ENCODE results near the gene STAB1.
"Not testable (repeated sequence)": the region's sequence is repeated elsewhere in the genome, so short reads cannot be mapped to it uniquely, and the experiment has no call there.

The STAB1 gene

GRCh38 chr3:52521881-52522650, 26.9 kb downstream of the STAB1 start:
- DNase-seq (ENCODE audit: low read depth in 2 of 3, low spot score in 2 of 3), result no peak

- no peak for DNase-seq (ENCODE audit: low read depth in 2 of 3, low spot score in 2 of 3)
Observed at GRCh38 chr3:52522651-52523251, 27.6 kb downstream of the STAB1 start.

- DNase-seq (ENCODE audit: low read depth in 2 of 3, low spot score in 2 of 3), result no peak
Observed at GRCh38 chr3:52523386-52524257, 28.5 kb downstream of the STAB1 start.

- DNase-seq (ENCODE audit: low read depth in 2 of 3, low spot score in 2 of 3), result no peak
Observed at GRCh38 chr3:52524258-52524751, 29.2 kb downstream of the STAB1 start.

GRCh38 chr3:52524752-52525679, 29.9 kb downstream of the STAB1 start:
- no peak for DNase-seq (ENCODE audit: low read depth in 2 of 3, low spot score in 2 of 3)

GRCh38 chr3:52525680-52526561, 30.8 kb downstream of the STAB1 start:
- DNase-seq (ENCODE audit: low read depth in 2 of 3, low spot score in 2 of 3), result no peak

- not testable (repeated sequence) for DNase-seq (ENCODE audit: low read depth in 2 of 3, low spot score in 2 of 3)
Observed at GRCh38 chr3:52526671-52527038, 31.5 kb downstream of the STAB1 start.

GRCh38 chr3:52527039-52527731, 32.0 kb downstream of the STAB1 start:
- DNase-seq (ENCODE audit: low read depth in 2 of 3, low spot score in 2 of 3), result no peak

- no peak for DNase-seq (ENCODE audit: low read depth in 2 of 3, low spot score in 2 of 3)
Observed at GRCh38 chr3:52527732-52528585, 32.8 kb downstream of the STAB1 start.

GRCh38 chr3:52528586-52529375, 33.6 kb downstream of the STAB1 start:
- no peak for DNase-seq (ENCODE audit: low read depth in 2 of 3, low spot score in 2 of 3)

- no peak for DNase-seq (ENCODE audit: low read depth in 2 of 3, low spot score in 2 of 3)
Observed at GRCh38 chr3:52529376-52530333, 34.5 kb downstream of the STAB1 start.

- DNase-seq (ENCODE audit: low read depth in 2 of 3, low spot score in 2 of 3), result no peak
Observed at GRCh38 chr3:52530918-52531826, 36.0 kb downstream of the STAB1 start.

- DNase-seq (ENCODE audit: low read depth in 2 of 3, low spot score in 2 of 3), result no peak
Observed at GRCh38 chr3:52531860-52532516, 36.9 kb downstream of the STAB1 start.

- DNase-seq (ENCODE audit: low read depth in 2 of 3, low spot score in 2 of 3), result no peak
Observed at GRCh38 chr3:52532517-52532837, 37.3 kb downstream of the STAB1 start.

Data from activated CD8-positive, alpha-beta memory T cell treated with anti-CD3 and anti-CD28 coated beads for 48 hours (primary cell).